ENCODE measurements around the gene PSMD3.

Gene PSMD3

DNA sequence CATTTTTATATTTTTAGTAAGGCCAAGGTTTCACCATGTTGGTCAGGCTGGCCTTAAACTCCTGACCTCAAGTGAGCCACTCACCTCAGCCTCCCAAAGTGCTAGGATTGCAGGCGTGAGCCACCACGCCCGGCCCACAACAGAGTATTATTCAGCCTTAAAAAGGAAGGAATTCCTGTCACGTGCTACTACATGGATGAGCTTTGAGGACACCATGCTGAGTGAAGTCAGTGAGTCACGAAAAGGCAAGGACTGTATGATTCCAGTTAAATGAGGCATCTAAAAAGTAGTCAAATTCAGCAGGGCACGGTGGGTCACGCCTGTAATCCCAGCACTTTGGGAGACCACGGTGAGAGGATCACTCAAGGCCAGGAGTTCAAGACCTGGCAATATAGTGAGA is 44.3 kb downstream of the PSMD3 start:
- DNase-seq, result no peak

DNA sequence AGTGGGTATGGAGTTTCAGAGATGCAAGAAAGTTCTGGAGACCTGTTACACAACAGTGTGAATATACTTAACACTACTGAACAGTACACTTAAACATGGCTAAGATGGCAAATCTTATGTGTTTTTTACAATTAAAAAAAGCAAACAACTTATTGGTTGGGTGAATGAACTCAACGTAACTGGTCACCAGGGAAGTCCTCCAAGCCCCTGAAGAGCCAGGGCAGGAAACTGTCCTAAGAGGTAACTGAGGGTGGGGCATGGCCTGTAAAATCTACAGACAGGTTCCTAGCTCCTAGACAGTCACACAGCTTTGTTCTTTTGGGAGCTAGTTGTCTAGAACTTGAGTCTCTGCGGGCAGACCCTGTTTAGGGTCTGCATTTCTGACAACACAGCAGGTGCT is 45.0 kb downstream of the PSMD3 start:
- no peak for DNase-seq

DNA sequence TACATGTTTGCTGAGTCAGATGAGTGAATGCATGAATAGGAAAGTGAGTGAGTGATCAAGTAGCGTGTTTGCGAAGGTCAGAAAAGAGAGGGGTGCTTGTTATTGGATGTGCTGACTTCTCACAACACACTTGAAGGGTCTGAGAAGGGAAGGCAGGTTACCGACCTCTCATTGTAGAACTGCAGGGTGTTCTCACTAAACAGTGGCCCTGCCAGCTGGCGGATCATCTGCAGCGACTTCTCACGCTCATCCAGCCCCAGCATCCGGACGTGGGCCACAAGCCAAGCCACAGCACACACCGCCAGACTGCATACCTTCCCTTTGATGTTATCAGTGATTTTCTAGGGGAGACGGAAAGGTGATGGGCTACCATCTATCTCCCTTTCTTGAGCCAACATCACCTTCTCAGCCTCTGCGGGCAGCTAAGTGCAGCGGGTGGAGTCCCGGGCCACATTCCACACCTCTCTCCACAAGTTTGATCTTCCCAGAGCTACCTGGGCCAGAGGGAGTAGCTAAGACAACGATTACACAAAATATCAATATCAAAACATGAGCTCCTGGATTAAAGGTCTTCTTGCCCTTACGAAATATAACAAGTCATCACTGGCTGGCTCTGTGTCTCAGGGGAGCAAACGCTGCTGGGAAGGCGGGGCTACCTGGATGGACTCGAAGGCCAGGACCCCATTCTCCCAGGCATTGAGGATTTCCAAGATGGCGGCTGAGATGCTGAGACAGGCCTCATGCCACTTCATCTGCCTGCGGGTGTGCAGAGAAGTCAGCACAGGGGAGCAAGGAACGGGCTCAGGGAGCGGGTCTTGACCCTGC is 45.6 kb downstream of the PSMD3 start:
- peak; percentile 13 for DNase-seq

DNA sequence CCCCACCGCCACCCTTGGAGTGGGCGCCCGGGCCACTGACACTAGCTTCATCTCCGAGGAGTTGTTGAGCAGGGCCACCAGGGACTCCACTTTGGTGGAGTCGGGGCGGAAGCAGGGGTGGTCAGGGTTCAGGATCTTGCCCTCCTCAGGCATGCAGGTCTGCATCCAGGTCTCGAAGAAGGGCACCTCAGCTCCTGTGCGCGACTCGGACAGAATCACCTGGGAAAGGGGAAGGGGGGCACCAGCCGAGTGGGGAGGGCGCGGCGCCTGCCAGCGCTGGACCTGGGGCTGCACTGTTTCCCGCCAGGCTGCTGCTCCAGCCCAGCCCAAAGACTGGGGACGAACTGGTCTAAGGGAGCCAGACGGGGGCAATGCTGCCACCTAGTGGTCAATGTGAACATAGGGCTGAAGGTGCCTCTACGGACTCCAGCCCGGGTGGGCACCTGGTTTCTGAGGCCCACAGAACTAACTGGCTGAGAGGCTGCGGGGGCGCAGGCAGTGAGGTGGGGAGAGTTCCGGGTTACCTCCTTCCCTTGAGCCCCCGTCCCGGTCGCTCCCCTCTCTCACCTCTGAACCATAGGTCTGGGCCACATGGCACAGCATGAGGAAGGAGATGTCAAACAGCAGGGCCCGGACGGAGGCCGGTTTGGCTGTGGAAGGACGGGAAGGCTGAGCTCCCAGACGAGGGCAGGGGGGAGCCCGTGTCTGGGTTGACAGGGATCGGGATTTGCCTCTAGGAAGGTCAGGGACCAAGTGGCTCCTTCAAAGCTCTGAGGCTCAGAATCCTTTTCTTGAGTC is 46.4 kb downstream of the PSMD3 start:
- DNase-seq, result peak; percentile 65

DNA sequence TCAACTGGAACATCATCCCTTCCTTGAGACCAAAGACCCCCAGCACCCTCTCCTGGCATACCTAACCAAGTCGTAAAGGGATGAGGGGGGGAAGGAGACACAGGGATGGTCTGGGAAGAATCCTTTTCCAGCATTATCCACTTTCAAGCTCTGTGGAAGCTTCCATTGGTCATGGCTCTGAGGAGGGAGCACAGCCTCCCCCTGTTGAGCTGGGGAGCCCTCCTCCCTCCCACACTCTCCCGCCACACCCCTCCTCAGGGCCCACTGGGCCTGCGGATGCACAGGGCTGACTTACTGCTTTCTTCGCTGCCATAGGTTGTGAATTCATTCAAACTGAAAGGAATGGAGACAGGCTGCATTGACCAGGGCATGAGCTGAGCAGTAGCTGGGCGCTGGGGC is 47.0 kb downstream of the PSMD3 start:
- no peak for DNase-seq

DNA sequence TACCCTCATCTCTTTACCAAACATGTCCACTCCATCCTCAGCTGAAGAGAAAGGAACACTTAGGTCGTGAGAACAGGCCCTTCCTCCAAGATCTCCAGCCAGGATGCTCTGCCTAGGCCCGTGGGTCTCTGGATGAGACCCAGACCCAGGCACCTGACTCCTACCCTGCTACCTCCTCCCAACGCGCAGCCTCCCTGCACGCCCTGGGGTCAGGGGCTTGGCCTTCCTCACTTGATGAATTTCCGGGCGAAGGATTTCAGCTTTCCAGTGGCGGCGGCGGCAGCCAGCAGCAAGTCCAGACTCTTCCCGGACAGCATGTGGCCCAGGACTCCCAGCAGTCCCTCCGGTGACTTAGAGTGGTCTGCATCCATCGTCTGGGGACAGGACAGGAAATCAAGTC is 48.0 kb downstream of the PSMD3 start:
- DNase-seq, result no peak

DNA sequence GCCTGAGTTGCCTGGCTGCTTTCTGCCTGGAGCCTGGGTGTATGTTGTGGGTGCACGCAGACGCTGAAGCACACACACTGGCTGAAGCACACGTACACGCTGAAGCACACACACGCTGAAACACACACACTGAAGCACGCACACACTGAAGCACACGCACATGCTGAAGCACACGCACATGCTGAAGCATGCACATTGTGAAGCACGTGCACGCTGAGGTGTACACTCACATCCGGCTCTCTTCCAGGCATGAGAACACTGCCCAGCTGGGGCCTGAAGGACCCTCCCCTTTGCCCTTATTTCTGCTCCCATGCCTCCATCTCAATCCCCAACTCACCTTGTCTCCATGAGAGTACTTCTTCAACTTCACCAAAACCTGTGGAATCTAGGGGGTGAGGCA is 51.1 kb downstream of the PSMD3 start:
- DNase-seq, result no peak

DNA sequence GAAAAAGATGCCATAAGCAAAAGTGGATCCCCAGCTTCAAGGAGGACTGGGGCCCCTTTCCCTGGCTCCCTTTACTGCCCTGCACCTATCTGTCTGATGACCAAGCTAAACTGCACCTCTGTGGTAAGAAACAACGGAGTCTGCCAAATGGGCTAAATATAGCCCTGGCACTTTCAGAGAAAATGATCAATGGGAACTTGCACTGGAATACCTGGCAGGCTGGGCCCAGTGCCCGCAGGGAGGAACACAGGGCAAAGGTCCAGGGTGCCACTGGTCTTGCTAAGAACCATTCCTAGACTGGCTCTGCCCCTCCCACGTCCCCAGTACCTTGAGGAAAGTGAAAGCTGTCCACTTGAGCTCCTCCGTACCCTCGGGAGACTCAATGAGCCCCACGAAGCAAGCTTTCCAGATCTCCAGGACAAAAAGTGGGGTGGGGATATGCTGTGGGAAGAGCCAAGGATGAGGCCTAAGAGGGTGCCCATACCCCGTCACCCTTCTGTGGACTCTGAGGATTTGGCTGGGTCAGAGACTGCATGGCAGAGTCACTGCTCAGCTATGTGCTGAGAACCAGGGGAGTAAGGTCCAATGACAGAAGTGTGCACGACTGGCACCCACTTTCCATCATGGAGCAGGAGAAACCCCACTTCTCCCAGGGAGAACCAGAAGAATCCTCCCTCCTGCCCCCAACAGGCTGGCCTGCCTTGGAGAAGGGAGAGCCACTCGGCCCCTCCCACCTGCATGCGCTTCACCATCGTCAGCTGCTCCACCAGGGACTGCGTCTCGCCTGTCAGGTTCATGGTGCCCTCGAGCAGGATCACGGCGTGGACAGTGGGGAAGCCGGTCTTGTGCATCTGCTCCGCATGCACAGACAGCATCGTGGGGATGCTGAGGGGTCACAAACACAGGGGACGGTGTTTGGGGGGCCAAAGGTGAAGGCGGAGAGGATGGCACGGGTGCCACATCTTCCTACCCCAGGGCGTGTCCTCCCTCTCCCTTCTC is 52.0 kb downstream of the PSMD3 start:
- DNase-seq, result no peak

DNA sequence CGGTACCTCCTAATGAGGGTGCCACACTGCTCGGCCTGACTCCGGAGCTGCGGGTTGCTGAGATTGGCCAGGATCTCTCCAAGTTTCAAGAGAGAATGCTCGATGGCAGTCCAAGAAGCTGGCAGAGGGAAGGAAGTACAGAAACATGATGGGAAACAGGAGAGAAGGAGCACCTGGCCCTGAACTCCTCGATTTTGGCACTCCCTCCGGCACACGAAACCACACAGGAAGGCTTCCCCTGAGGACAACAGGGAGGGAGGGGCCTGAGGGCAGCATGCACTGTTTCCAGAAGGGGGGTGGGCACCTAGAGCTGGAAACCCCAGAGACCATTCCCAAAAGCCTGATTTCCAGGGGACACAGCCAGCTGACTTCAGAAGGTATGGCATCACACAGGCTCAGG is 52.7 kb downstream of the PSMD3 start:
- no peak for DNase-seq

DNA sequence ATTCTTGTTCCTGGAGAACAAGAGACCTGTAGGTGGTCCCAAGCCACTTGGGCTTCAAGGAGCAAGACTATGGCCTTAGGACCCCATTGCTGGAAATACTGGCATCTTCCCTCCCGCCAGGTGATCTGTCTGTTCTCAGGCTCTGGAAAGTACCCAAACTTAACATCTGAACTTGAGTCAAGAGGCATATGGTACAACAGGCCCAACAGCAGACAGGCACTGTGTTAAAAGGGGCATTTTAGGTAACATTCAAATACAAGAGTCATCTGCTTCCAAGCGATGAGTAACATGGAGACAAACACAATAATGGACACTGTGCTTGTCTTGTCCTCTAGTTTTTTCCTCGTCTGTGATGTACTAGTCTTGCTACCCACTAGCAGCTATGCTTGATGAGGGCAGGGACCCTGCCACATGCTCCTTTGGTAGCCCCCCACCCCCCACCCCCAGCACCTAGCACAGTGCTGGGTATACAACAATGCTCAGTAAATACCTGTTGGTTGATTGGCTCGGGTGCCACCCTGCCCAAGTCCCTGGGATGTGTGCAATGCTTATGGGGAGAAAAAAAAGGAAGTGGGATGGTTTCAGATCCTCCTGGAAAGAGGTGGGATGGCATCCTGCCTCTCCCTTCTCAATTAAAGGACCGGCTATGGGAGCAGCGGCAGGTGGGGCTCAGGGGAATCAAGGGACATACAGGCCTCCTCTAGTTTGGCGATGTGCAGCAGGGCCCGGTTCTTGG is 54.0 kb downstream of the PSMD3 start:
- no peak for DNase-seq

DNA sequence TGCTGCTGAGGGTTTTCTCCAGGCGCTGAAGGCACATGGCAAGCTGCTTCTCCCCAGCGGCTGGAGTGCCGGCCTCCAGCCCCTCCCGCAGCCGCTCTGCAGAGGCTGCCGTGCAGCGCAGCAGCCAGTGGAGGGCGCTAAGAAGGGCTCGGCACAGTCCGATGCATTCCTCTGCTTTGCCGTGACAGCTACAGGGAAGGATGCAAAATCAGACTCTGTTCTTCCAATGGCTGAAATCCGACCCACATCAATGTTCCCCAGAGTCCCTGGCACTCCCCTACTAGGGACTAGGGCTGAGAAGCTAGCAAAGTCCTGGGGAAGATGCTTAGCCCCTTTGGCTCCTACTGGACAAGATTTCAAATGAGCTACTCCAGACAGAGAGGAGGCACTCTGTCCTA is 54.6 kb downstream of the PSMD3 start:
- no peak for DNase-seq

DNA sequence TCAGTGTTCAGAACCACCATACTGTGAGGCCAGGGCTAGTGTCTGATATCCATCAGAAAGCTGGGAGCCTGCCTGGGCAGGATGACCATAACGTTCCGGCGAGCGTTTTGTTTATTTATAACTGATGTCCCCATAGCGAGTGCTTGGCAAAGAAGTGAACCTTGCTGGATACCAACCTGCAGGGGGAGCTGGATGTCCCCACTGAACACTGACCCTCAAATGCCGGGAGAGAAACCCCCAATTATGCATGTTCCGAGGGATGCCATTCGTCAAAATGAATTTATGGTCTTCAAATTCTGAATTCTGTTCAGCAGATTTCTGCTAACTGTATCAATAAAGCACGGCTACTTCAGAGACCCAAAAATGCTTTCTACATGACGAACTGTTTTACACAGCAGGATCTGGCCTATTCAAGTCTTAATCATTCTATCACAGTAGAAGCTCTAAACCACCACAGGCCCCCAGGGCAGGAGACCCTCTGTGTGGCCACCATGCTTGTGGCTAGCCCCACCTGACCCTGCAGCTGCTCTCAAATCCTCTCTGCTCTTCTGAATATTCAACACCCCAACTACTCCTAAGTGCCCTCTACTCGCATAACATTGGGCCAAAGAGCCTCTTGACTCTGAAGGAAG is 58.4 kb downstream of the PSMD3 start:
- no peak for DNase-seq

DNA sequence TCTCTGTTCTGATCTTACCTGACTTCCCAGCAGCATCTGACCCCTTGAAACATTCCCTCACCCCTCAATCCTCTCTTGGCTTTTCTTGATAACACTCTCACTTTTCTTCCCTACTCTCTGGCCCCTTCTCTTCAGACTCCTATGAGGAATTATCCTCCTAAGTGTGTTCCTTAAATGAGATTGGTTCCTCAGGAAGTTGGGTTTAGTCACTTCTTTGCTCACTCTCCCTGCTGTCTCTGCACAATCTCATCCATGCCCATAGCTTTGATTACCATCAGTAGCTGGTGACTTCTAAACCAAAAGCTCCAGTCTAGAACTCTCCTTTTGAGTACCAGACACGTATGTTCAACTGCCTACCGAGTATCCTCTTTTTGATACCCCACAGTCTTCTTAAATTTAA is 60.6 kb downstream of the PSMD3 start:
- no peak for DNase-seq
